Lower lobe of right lung (tissue), 2 donors: Measurements from ENCODE around the gene KMT2A. TPM values are rescaled to one million over a fixed set of nuclear protein-coding genes. Genes with fewer than 3 reads are reported as not detected.
A peak's percentile ranks its signal among the peaks of the same experiment; 100 is the strongest.
"Not testable (repeated sequence)": the region's sequence is repeated elsewhere in the genome, so short reads cannot be mapped to it uniquely, and the experiment has no call there.

Experiments
- ATAC-seq, 2 donors: fragments of 200-7000 bp; cut with Tn5 transposase; one replicate each; pipeline ENCODE4 v1.9.1; 2020 to 2022; ENCODE audit warnings: mild to moderate bottlenecking in 2 of 2, moderate library complexity in 2 of 2
- DNase-seq: peaks from one replicate; pipeline ENCODE4 v3.0.0-alpha.2; 2020
- H3K27ac ChIP-seq: fragments of 200-600 bp; one replicate; pipeline ENCODE4 v1.8.0; 2022
- H3K27me3 ChIP-seq: fragments of 200-600 bp; one replicate; pipeline ENCODE4 v1.8.0; 2022; ENCODE audit warnings: low read depth
- H3K36me3 ChIP-seq: fragments of 200-600 bp; one replicate; pipeline ENCODE4 v1.8.0; 2022; ENCODE audit warnings: mild to moderate bottlenecking
- H3K4me1 ChIP-seq: fragments of 200-600 bp; one replicate; pipeline ENCODE4 v1.8.0; 2022
- H3K4me3 ChIP-seq: fragments of 200-600 bp; one replicate; pipeline ENCODE4 v1.8.0; 2022; ENCODE audit warnings: mild to moderate bottlenecking
- H3K9me3 ChIP-seq: fragments of 200-600 bp; one replicate; pipeline ENCODE4 v1.8.0; 2022
- CTCF ChIP-seq: fragments of 200-600 bp; IDR thresholded peaks from one replicate; pipeline ENCODE4 v1.8.0; 2022; ENCODE audit warnings: antibody characterized with exemption, mild to moderate bottlenecking
- intact Hi-C: fragments of 100-400 bp; cut with DNase I; formaldehyde crosslinking; loops from one replicate; pipeline ENCODE4 v1.11.0; 2022
- total RNA-seq: library from RNA; stranded (reverse); fragmentation: NEBNext Ultra II Directional; extraction: Animal tissue kit (Norgen Biotek cat#: 25700); gene quantifications from one replicate; pipeline ENCODE4 v1.2.1, GENCODE V29; 2021
- donor health status: DM: no; HTN: yes; CAD: no; lungs with severe emphysema.

KMT2A gene
- total RNA-seq, 1 donor from 2014 or later: 66.3 TPM

GRCh38 chr11:118560806-118561205, 124.5 kb downstream of the KMT2A start:
- TF ChIP-seq CTCF: no peak
- peaks cover 30% of the 10 kb centered on the region for H3K36me3 ChIP-seq
- DNase-seq (no peak), ATAC-seq (no peak)
- no peaks in the 10 kb centered on the region for H3K27me3 ChIP-seq
- peaks cover 10% of the 10 kb centered on the region for H3K4me1 ChIP-seq
- intact Hi-C loops: no loop called here
- no peak overlapping the region for H3K4me3 ChIP-seq
- H3K27ac ChIP-seq: no peak overlapping the region
- no peaks in the 10 kb centered on the region for H3K9me3 ChIP-seq

- DNase-seq (no peak), ATAC-seq (no peak)
- H3K27ac ChIP-seq: no peak overlapping the region
- intact Hi-C loops: no loop called here
- H3K4me3 ChIP-seq: peak overlapping the region; percentile 68
- peaks cover under 1% of the 10 kb centered on the region for H3K36me3 ChIP-seq
- H3K4me1 ChIP-seq: peaks cover 10% of the 10 kb centered on the region
- H3K27me3 ChIP-seq: no peaks in the 10 kb centered on the region
- no peaks in the 10 kb centered on the region for H3K9me3 ChIP-seq
- no peak for TF ChIP-seq CTCF
Observed at GRCh38 chr11:118565051-118565450, 128.8 kb downstream of the KMT2A start.

GRCh38 chr11:118569670-118570069, 133.4 kb downstream of the KMT2A start:
- intact Hi-C loops: no loop called here
- peaks cover 22% of the 10 kb centered on the region for H3K4me1 ChIP-seq
- DNase-seq (no peak), ATAC-seq (no peak)
- H3K27me3 ChIP-seq: no peaks in the 10 kb centered on the region
- H3K9me3 ChIP-seq: no peaks in the 10 kb centered on the region
- no peak overlapping the region for H3K27ac ChIP-seq
- no peak for TF ChIP-seq CTCF
- no peak overlapping the region for H3K4me3 ChIP-seq
- no peaks in the 10 kb centered on the region for H3K36me3 ChIP-seq

GRCh38 chr11:118570787-118571186, 134.5 kb downstream of the KMT2A start:
- TF ChIP-seq CTCF: no peak
- intact Hi-C loops: no loop called here
- DNase-seq: no peak
- ATAC-seq: no peak
- no peak overlapping the region for H3K4me3 ChIP-seq
- no peak overlapping the region for H3K27ac ChIP-seq
- no peaks in the 10 kb centered on the region for H3K36me3 ChIP-seq
- no peaks in the 10 kb centered on the region for H3K9me3 ChIP-seq
- peaks cover 28% of the 10 kb centered on the region for H3K4me1 ChIP-seq
- no peaks in the 10 kb centered on the region for H3K27me3 ChIP-seq

DNA sequence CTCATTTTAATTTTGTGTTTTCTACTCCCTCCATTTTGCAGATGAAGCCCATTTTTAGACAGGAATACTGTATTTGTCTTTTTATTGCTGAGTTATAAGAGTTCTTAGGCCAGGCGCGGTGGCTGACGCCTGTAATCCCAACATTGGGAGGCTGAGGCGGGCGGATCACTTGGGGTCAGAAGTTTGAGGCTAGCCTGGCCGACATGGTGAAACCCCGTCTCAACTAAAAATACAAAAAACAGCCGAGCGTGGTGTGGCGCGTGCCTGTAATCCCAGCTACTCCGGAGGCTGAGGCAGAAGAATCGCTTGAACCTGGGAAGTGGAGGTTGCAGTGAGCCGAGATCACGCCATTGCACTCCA, 135.4 kb downstream of the KMT2A start:
- peaks cover 34% of the 10 kb centered on the region for H3K4me1 ChIP-seq
- H3K36me3 ChIP-seq, ATAC-seq, H3K9me3 ChIP-seq, intact Hi-C loops, H3K27me3 ChIP-seq: not testable (repeated sequence)
- H3K4me3 ChIP-seq: peak overlapping the region; percentile 99
- peak; percentile 55 for DNase-seq
- H3K27ac ChIP-seq: peak overlapping the region; percentile 99

- DNase-seq (peak; percentile 85), ATAC-seq (peak; percentile 94 to 95)
- Histone ChIP-seq H3K9me3 (no peaks in the 10 kb centered on the region), H3K27me3 (no peaks in the 10 kb centered on the region), H3K27ac (peak within 1 kb of the TSS; percentile 99), H3K4me3 (peak within 1 kb of the TSS; percentile 99), H3K36me3 (no peaks in the 10 kb centered on the region), H3K4me1 (peaks cover 38% of the 10 kb centered on the region)
- no peak for TF ChIP-seq CTCF
- intact Hi-C loops: no loop called here
Observed at GRCh38 chr11:118572061-118572980, 136.0 kb downstream of the KMT2A start, which contains the start of gene ARCN1. TSS of gene ARCN1 (plus strand) at chr11:118572409. CDS start at chr11:118572548, 139 bp downstream.
